T-helper 2 cell treated with Interferon-gamma antibody and Interleukin-4, amounts not matched to agents 5 μg/mL and 100 μg/mL, for 36 hours (primary cell): ENCODE results near the gene ADAMTS3.

Source experiments
- DNase-seq: peaks from one replicate; pipeline ENCODE4 v3.0.0; 2021; ENCODE audit warnings: low spot score
- H3K27ac Mint-ChIP-seq: one replicate; pipeline ENCODE4 v1.8.0; 2021; ENCODE audit warnings: mild to moderate bottlenecking, mixed read lengths
- H3K27me3 Mint-ChIP-seq: one replicate; pipeline ENCODE4 v1.8.0; 2021; ENCODE audit warnings: low read depth, mixed read lengths
- H3K36me3 Mint-ChIP-seq: one replicate; pipeline ENCODE4 v1.8.0; 2021; ENCODE audit warnings: low read depth, mixed read lengths
- H3K4me1 Mint-ChIP-seq: one replicate; pipeline ENCODE4 v1.8.0; 2021; ENCODE audit warnings: low read depth, mixed read lengths
- H3K4me3 Mint-ChIP-seq: one replicate; pipeline ENCODE4 v1.8.0; 2022; ENCODE audit warnings: mild to moderate bottlenecking, moderate library complexity, mixed read lengths
- H3K9me3 Mint-ChIP-seq: one replicate; pipeline ENCODE4 v1.8.0; 2021; ENCODE audit warnings: mixed read lengths

The ADAMTS3 gene

GRCh38 chr4:72318421-72319170, 250.4 kb downstream of the ADAMTS3 start:
- Mint-ChIP-seq H3K4me1 (peaks cover 6% of the 10 kb centered on the region), H3K27ac (no peak overlapping the region), H3K36me3 (no peaks in the 10 kb centered on the region)

GRCh38 chr4:72314869-72315268, 254.2 kb downstream of the ADAMTS3 start:
- H3K36me3 Mint-ChIP-seq, result no peaks in the 10 kb centered on the region
- peaks cover 6% of the 10 kb centered on the region for H3K4me1 Mint-ChIP-seq
- no peak for DNase-seq
- no peaks in the 10 kb centered on the region for H3K27me3 Mint-ChIP-seq
- no peak overlapping the region for H3K27ac Mint-ChIP-seq
- H3K4me3 Mint-ChIP-seq, result no peak overlapping the region
- H3K9me3 Mint-ChIP-seq, result no peaks in the 10 kb centered on the region

More at GRCh38 chr4:72318421-72319170, 250.4 kb downstream of the ADAMTS3 start:
- no peak overlapping the region for H3K4me3 Mint-ChIP-seq
- no peak for DNase-seq
- no peaks in the 10 kb centered on the region for H3K27me3 Mint-ChIP-seq
- no peaks in the 10 kb centered on the region for H3K9me3 Mint-ChIP-seq

GRCh38 chr4:72313121-72313520, 255.9 kb downstream of the ADAMTS3 start:
- Mint-ChIP-seq H3K27me3 (no peaks in the 10 kb centered on the region), H3K4me1 (no peaks in the 10 kb centered on the region), H3K36me3 (no peaks in the 10 kb centered on the region), H3K4me3 (no peak overlapping the region), H3K9me3 (no peaks in the 10 kb centered on the region), H3K27ac (no peak overlapping the region)
- no peak for DNase-seq

- no peak for DNase-seq
- Mint-ChIP-seq H3K27ac (no peak overlapping the region), H3K4me1 (no peaks in the 10 kb centered on the region)
Measured at GRCh38 chr4:72312032-72312650, 256.9 kb downstream of the ADAMTS3 start.

GRCh38 chr4:72311291-72311690, 257.7 kb downstream of the ADAMTS3 start:
- no peaks in the 10 kb centered on the region for H3K4me1 Mint-ChIP-seq
- H3K36me3 Mint-ChIP-seq, result no peaks in the 10 kb centered on the region
- H3K27ac Mint-ChIP-seq, result no peak overlapping the region
- no peaks in the 10 kb centered on the region for H3K27me3 Mint-ChIP-seq
- no peak for DNase-seq
- H3K4me3 Mint-ChIP-seq, result no peak overlapping the region
- H3K9me3 Mint-ChIP-seq, result no peaks in the 10 kb centered on the region

More at GRCh38 chr4:72312032-72312650, 256.9 kb downstream of the ADAMTS3 start:
- H3K36me3 Mint-ChIP-seq, result no peaks in the 10 kb centered on the region
- H3K4me3 Mint-ChIP-seq, result no peak overlapping the region
- H3K9me3 Mint-ChIP-seq, result no peaks in the 10 kb centered on the region
- H3K27me3 Mint-ChIP-seq, result no peaks in the 10 kb centered on the region

- Mint-ChIP-seq H3K27me3 (no peaks in the 10 kb centered on the region), H3K9me3 (no peaks in the 10 kb centered on the region), H3K27ac (no peak overlapping the region), H3K4me3 (no peak overlapping the region), H3K36me3 (no peaks in the 10 kb centered on the region), H3K4me1 (no peaks in the 10 kb centered on the region)
- DNase-seq, result no peak
Measured at GRCh38 chr4:72305620-72306019, 263.4 kb downstream of the ADAMTS3 start.

- H3K4me3 Mint-ChIP-seq, result no peak overlapping the region
- H3K27me3 Mint-ChIP-seq, result no peaks in the 10 kb centered on the region
- H3K4me1 Mint-ChIP-seq, result no peaks in the 10 kb centered on the region
- DNase-seq, result no peak
- no peaks in the 10 kb centered on the region for H3K36me3 Mint-ChIP-seq
- H3K9me3 Mint-ChIP-seq, result no peaks in the 10 kb centered on the region
- no peak overlapping the region for H3K27ac Mint-ChIP-seq
Measured at GRCh38 chr4:72305080-72305479, 263.9 kb downstream of the ADAMTS3 start.

GRCh38 chr4:72302981-72303704, 265.9 kb downstream of the ADAMTS3 start:
- H3K27ac Mint-ChIP-seq, result no peak overlapping the region
- H3K4me1 Mint-ChIP-seq, result no peaks in the 10 kb centered on the region
- no peaks in the 10 kb centered on the region for H3K36me3 Mint-ChIP-seq
- H3K4me3 Mint-ChIP-seq, result no peak overlapping the region
- no peaks in the 10 kb centered on the region for H3K9me3 Mint-ChIP-seq
- no peaks in the 10 kb centered on the region for H3K27me3 Mint-ChIP-seq
- peak; percentile 13 for DNase-seq

- Mint-ChIP-seq H3K27ac (no peak overlapping the region), H3K4me1 (no peaks in the 10 kb centered on the region), H3K36me3 (no peaks in the 10 kb centered on the region), H3K27me3 (no peaks in the 10 kb centered on the region), H3K4me3 (no peak overlapping the region), H3K9me3 (no peaks in the 10 kb centered on the region)
- DNase-seq, result no peak
Measured at GRCh38 chr4:72301759-72302158, 267.3 kb downstream of the ADAMTS3 start.

GRCh38 chr4:72300126-72300525, 268.9 kb downstream of the ADAMTS3 start:
- DNase-seq, result peak; percentile 9
- H3K4me1 Mint-ChIP-seq, result no peaks in the 10 kb centered on the region
- no peaks in the 10 kb centered on the region for H3K9me3 Mint-ChIP-seq
- H3K27me3 Mint-ChIP-seq, result no peaks in the 10 kb centered on the region
- H3K4me3 Mint-ChIP-seq, result no peak overlapping the region
- H3K36me3 Mint-ChIP-seq, result no peaks in the 10 kb centered on the region
- H3K27ac Mint-ChIP-seq, result no peak overlapping the region

- Mint-ChIP-seq H3K27ac (no peak overlapping the region), H3K9me3 (no peaks in the 10 kb centered on the region), H3K4me3 (no peak overlapping the region), H3K27me3 (no peaks in the 10 kb centered on the region), H3K4me1 (no peaks in the 10 kb centered on the region), H3K36me3 (no peaks in the 10 kb centered on the region)
- DNase-seq, result no peak
Measured at GRCh38 chr4:72295966-72296557, 273.0 kb downstream of the ADAMTS3 start.

GRCh38 chr4:72290737-72291136, 278.3 kb downstream of the ADAMTS3 start:
- no peaks in the 10 kb centered on the region for H3K36me3 Mint-ChIP-seq
- no peak overlapping the region for H3K27ac Mint-ChIP-seq
- no peaks in the 10 kb centered on the region for H3K9me3 Mint-ChIP-seq
- H3K4me1 Mint-ChIP-seq, result no peaks in the 10 kb centered on the region
- no peak for DNase-seq
- H3K4me3 Mint-ChIP-seq, result no peak overlapping the region
- H3K27me3 Mint-ChIP-seq, result no peaks in the 10 kb centered on the region

GRCh38 chr4:72286910-72287309, 282.1 kb downstream of the ADAMTS3 start:
- no peak for DNase-seq
- Mint-ChIP-seq H3K36me3 (no peaks in the 10 kb centered on the region), H3K9me3 (no peaks in the 10 kb centered on the region), H3K4me3 (no peak overlapping the region), H3K4me1 (no peaks in the 10 kb centered on the region), H3K27ac (no peak overlapping the region), H3K27me3 (no peaks in the 10 kb centered on the region)

- Mint-ChIP-seq H3K4me3 (no peak overlapping the region), H3K27me3 (no peaks in the 10 kb centered on the region), H3K36me3 (no peaks in the 10 kb centered on the region), H3K4me1 (no peaks in the 10 kb centered on the region), H3K27ac (no peak overlapping the region), H3K9me3 (no peaks in the 10 kb centered on the region)
- no peak for DNase-seq
Measured at GRCh38 chr4:72286185-72286584, 282.8 kb downstream of the ADAMTS3 start.
